ENCODE data around the gene PATZ1. TPM values are rescaled to one million over a fixed set of nuclear protein-coding genes. Genes with fewer than 3 reads are reported as not detected.
A peak's percentile ranks its signal among the peaks of the same experiment; 100 is the strongest.

Gene PATZ1
- polyA plus RNA-seq, 1 of the 3 experiments (the other 2 are of a cell fraction) = 21.8 TPM

- Histone ChIP-seq H3K9me2 (no peaks in the 10 kb centered on the region), H3K9me3 (no peaks in the 10 kb centered on the region), H3K36me3 (replicated peaks in 1 of 2; ENCODE audit: control insufficient read depth in 1 of 2, insufficient read depth in 2 of 2, low read length in 1 of 2) (peaks cover 1 to 2% of the 10 kb centered on the region in 2 experiments), H3K4me3 (ENCODE audit: low read depth in 2 of 2, low read length in 1 of 2) (no peak overlapping the region), H3K27ac (ENCODE audit: low read depth in 2 of 2, low read length in 1 of 2) (peak overlapping the region in 1 of 2 experiments; percentile 78; a peak in 2 of 4 replicates), H2AFZ (ENCODE audit: low read depth) (no peak overlapping the region), H3K9ac (no peak overlapping the region), H3K4me2 (no peak overlapping the region), H4K20me1 (ENCODE audit: insufficient read depth) (peaks cover 7% of the 10 kb centered on the region), H3F3A (replicated peaks; ENCODE audit: insufficient read depth) (peaks cover 11% of the 10 kb centered on the region), H3K4me1 (ENCODE audit: control insufficient read depth in 1 of 2, insufficient read depth in 2 of 2, low read depth in 1 of 2, low read length in 1 of 2) (peaks cover under 1 to 16% of the 10 kb centered on the region in 2 experiments; a peak in 2 of 4 replicates), H3K79me2 (ENCODE audit: insufficient read depth) (peaks cover 12% of the 10 kb centered on the region; the same call in 1 of the 2 replicates), H3K27me3 (ENCODE audit: insufficient read depth) (no peaks in the 10 kb centered on the region)
- TF ChIP-seq EP300 (IDR thresholded peaks at IDR 0.05; ENCODE audit: borderline replicate concordance in 1 of 2, low read depth in 1 of 2, low read length in 1 of 2) (no peak), NFIC (IDR thresholded peaks at IDR 0.05; ENCODE audit: borderline replicate concordance) (no peak), YY1 (IDR thresholded peaks at IDR 0.05; ENCODE audit: low read depth) (no peak), GABPA (IDR thresholded peaks at IDR 0.05; ENCODE audit: low read depth) (no peak), RCOR1 (IDR thresholded peaks at IDR 0.05; ENCODE audit: low read length) (no peak), PBX3 (IDR thresholded peaks at IDR 0.05) (no peak), FOSL2 (IDR thresholded peaks at IDR 0.05; ENCODE audit: borderline replicate concordance, low read depth) (no peak), REST (IDR thresholded peaks at IDR 0.05; ENCODE audit: low read depth, low read length) (no peak), RFX5 (IDR thresholded peaks at IDR 0.05; ENCODE audit: low read length) (no peak), EZH2phosphoT487 (IDR thresholded peaks at IDR 0.05; ENCODE audit: borderline replicate concordance, low read depth) (no peak)
- TF ChIP-seq, protein P1, sequence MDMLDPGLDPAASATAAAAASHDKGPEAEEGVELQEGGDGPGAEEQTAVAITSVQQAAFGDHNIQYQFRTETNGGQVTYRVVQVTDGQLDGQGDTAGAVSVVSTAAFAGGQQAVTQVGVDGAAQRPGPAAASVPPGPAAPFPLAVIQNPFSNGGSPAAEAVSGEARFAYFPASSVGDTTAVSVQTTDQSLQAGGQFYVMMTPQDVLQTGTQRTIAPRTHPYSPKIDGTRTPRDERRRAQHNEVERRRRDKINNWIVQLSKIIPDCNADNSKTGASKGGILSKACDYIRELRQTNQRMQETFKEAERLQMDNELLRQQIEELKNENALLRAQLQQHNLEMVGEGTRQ (IDR thresholded peaks at IDR 0.05; ENCODE audit: borderline replicate concordance, low read depth, low read length) = no peak
- TF ChIP-seq, protein P2, sequence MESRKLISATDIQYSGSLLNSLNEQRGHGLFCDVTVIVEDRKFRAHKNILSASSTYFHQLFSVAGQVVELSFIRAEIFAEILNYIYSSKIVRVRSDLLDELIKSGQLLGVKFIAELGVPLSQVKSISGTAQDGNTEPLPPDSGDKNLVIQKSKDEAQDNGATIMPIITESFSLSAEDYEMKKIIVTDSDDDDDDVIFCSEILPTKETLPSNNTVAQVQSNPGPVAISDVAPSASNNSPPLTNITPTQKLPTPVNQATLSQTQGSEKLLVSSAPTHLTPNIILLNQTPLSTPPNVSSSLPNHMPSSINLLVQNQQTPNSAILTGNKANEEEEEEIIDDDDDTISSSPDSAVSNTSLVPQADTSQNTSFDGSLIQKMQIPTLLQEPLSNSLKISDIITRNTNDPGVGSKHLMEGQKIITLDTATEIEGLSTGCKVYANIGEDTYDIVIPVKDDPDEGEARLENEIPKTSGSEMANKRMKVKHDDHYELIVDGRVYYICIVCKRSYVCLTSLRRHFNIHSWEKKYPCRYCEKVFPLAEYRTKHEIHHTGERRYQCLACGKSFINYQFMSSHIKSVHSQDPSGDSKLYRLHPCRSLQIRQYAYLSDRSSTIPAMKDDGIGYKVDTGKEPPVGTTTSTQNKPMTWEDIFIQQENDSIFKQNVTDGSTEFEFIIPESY (IDR thresholded peaks at IDR 0.05; ENCODE audit: borderline replicate concordance, low read depth) = no peak
- TF ChIP-seq, protein P3, sequence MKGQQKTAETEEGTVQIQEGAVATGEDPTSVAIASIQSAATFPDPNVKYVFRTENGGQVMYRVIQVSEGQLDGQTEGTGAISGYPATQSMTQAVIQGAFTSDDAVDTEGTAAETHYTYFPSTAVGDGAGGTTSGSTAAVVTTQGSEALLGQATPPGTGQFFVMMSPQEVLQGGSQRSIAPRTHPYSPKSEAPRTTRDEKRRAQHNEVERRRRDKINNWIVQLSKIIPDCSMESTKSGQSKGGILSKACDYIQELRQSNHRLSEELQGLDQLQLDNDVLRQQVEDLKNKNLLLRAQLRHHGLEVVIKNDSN (IDR thresholded peaks at IDR 0.05; ENCODE audit: borderline replicate concordance, low read depth) = no peak
- POLR2A ChIA-PET = interaction anchor here (0.9 kb wide), 1 partner anchor 49 kb away, joined by 4 read pairs; the partner anchor contains the start of gene DRG1
- no peak for DNase-seq
- CTCF ChIA-PET = interaction anchor here (0.8 kb wide), 1 partner anchor 17 kb away, joined by 3 read pairs; no protein-coding TSS in a partner anchor
These were observed 3.8 kb upstream of the PATZ1 start for GRCh38 chr22:31349960-31350359.

Data from SK-N-SH (cell line).